Activated naive CD8-positive, alpha-beta T cell treated with anti-CD3 and anti-CD28 coated beads, Interleukin-2, amount 50 U/mL, for 24 hours (primary cell): Measurements from ENCODE around the gene OXTR.

Experiments used
- ATAC-seq: fragments of 150-1000 bp; cut with Tn5 transposase; one replicate; pipeline ENCODE4 v1.10.0; 2021
- DNase-seq: peaks from one replicate; pipeline ENCODE4 v3.0.0; 2021
- H3K27ac Mint-ChIP-seq: one replicate; pipeline ENCODE4 v1.8.0; 2021; ENCODE audit warnings: mild to moderate bottlenecking, mixed read lengths
- H3K27me3 Mint-ChIP-seq: one replicate; pipeline ENCODE4 v1.8.0; 2021; ENCODE audit warnings: mixed read lengths
- H3K36me3 Mint-ChIP-seq: one replicate; pipeline ENCODE4 v1.8.0; 2021; ENCODE audit warnings: low read depth, mixed read lengths
- H3K4me1 Mint-ChIP-seq: one replicate; pipeline ENCODE4 v1.8.0; 2021; ENCODE audit warnings: mixed read lengths
- H3K4me3 Mint-ChIP-seq: one replicate; pipeline ENCODE4 v1.8.0; 2021; ENCODE audit warnings: mild to moderate bottlenecking, moderate library complexity, mixed read lengths
- H3K9me3 Mint-ChIP-seq: one replicate; pipeline ENCODE4 v1.8.0; 2021; ENCODE audit warnings: mixed read lengths

The OXTR gene

GRCh38 chr3:8739757-8740504, 29.5 kb downstream of the OXTR start:
- Mint-ChIP-seq H3K4me3 (no peak overlapping the region), H3K27ac (no peak overlapping the region), H3K36me3 (no peaks in the 10 kb centered on the region), H3K4me1 (peaks cover 4% of the 10 kb centered on the region), H3K27me3 (no peaks in the 10 kb centered on the region), H3K9me3 (no peaks in the 10 kb centered on the region)
- no peak for DNase-seq
- ATAC-seq, result peak; percentile 54

DNA sequence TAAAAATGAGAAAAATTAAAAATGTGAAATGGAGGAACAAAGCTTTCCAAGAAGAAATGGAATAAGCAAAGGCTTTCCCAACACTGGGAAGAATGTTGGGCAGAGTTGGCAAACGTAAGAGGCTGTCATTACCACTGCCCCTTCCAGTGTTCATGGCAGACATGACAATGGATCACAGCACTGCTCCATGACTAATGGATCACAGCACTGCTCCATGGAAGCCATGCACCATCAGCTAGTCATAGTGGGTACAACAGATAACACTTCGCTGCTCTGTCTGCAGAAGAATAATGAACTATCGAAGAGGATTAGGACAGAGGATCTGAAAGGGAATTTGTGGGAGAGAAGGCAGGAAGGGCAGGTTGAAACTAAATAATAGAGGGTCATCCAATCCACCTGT, 30.8 kb downstream of the OXTR start:
- no peaks in the 10 kb centered on the region for H3K36me3 Mint-ChIP-seq
- no peak for ATAC-seq
- H3K27ac Mint-ChIP-seq, result no peak overlapping the region
- no peak for DNase-seq
- no peaks in the 10 kb centered on the region for H3K27me3 Mint-ChIP-seq
- H3K4me1 Mint-ChIP-seq, result peaks cover 4% of the 10 kb centered on the region
- H3K9me3 Mint-ChIP-seq, result no peaks in the 10 kb centered on the region
- no peak overlapping the region for H3K4me3 Mint-ChIP-seq

GRCh38 chr3:8737823-8738222, 31.6 kb downstream of the OXTR start:
- no peak for ATAC-seq
- no peaks in the 10 kb centered on the region for H3K9me3 Mint-ChIP-seq
- no peak overlapping the region for H3K4me3 Mint-ChIP-seq
- no peak for DNase-seq
- no peaks in the 10 kb centered on the region for H3K36me3 Mint-ChIP-seq
- H3K27me3 Mint-ChIP-seq, result no peaks in the 10 kb centered on the region
- H3K27ac Mint-ChIP-seq, result no peak overlapping the region
- H3K4me1 Mint-ChIP-seq, result peaks cover 4% of the 10 kb centered on the region

- ATAC-seq, result no peak
- no peak for DNase-seq
- peaks cover 4% of the 10 kb centered on the region for H3K4me1 Mint-ChIP-seq
- H3K36me3 Mint-ChIP-seq, result no peaks in the 10 kb centered on the region
- H3K9me3 Mint-ChIP-seq, result no peaks in the 10 kb centered on the region
- no peak overlapping the region for H3K27ac Mint-ChIP-seq
- H3K4me3 Mint-ChIP-seq, result no peak overlapping the region
- peaks cover 2% of the 10 kb centered on the region for H3K27me3 Mint-ChIP-seq
Observed at GRCh38 chr3:8737301-8737700, 32.1 kb downstream of the OXTR start.

DNA sequence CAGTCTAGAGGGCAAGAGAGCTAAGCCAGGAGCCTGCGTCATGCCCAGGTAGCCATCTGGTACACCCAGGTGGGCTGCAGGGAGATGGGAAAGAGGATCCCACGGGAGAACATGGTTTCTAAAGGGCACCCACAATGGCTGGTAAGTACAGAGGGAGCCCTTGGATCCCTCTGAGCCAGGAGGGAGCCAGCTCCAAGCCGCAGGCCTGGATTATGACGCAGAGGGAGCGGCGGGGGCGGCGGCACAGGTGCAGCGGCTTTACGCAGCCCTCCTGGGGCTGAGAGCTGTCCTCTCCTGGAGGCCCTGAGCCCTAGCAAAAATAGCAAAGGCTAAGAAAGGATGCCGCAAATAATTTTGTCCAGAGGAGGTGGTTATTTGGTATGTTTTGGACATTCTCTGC, 33.0 kb downstream of the OXTR start:
- Mint-ChIP-seq H3K27ac (no peak overlapping the region), H3K4me1 (peaks cover 4% of the 10 kb centered on the region), H3K9me3 (no peaks in the 10 kb centered on the region), H3K27me3 (peaks cover 2% of the 10 kb centered on the region), H3K36me3 (no peaks in the 10 kb centered on the region), H3K4me3 (no peak overlapping the region)
- ATAC-seq, result no peak
- no peak for DNase-seq

DNA sequence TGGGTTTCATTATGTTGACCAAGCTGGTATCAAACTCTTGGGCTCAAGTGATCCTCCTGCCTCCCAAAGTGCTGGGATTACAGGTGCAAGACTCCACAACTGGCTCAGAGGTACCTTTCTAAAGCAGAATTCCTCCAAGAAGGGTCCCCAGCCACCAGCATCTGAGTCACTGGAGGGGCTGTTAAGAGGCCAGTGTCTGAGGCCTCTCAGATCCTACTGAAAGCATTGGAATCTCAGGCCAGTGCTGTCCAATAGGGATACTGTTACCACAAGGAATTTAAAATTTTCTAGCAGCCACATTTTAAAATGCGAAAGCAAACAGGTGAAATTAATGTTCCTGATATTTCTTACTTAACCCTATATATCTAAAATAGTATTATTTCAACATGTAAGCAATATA, 34.5 kb downstream of the OXTR start:
- Mint-ChIP-seq H3K9me3 (no peaks in the 10 kb centered on the region), H3K36me3 (no peaks in the 10 kb centered on the region), H3K27me3 (peaks cover 2% of the 10 kb centered on the region), H3K4me3 (no peak overlapping the region), H3K4me1 (peaks cover under 1% of the 10 kb centered on the region), H3K27ac (no peak overlapping the region)
- no peak for ATAC-seq
- DNase-seq, result no peak

DNA sequence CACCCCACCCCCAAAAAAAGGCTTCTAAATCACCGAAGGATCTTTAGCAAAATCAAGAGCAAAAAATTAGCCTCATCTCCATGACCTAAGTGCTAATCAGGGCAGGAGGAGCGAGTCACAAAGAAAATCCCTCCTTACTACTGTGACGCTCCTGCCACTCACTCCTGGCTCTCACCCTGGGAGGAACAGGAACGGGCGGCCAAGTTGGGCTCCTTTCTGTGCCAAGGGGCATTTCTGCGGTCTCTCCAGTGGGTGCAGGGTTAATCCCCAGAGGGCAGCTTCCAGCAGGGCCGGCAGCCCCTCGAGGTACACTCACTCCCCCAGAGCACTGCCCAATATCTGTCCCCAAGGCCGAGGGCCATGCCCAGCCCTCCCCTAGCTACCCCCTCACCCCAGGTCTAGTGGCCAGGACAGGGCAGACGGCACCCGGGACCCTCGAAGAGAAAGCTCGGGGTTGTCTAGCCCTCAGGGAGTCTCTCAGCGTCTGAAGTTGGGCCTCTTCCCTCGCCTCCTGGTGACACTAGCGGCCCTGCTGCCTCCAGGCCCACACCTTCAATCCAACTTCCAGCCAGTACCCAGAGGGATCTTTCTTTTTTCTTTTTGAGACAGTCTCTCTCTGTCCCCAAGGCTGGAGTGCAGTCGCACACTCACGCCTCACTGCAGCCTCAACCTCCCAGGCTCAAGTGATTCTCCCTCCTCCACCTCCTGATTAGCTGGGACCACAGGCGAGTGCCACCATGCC, 35.1 kb downstream of the OXTR start:
- no peaks in the 10 kb centered on the region for H3K36me3 Mint-ChIP-seq
- H3K27ac Mint-ChIP-seq, result no peak overlapping the region
- H3K4me1 Mint-ChIP-seq, result no peaks in the 10 kb centered on the region
- no peaks in the 10 kb centered on the region for H3K9me3 Mint-ChIP-seq
- H3K4me3 Mint-ChIP-seq, result no peak overlapping the region
- ATAC-seq (no peak), DNase-seq (no peak)
- peaks cover 2% of the 10 kb centered on the region for H3K27me3 Mint-ChIP-seq

- no peak for DNase-seq
- H3K9me3 Mint-ChIP-seq, result no peaks in the 10 kb centered on the region
- ATAC-seq, result no peak
- no peak within 1 kb of the TSS for H3K27ac Mint-ChIP-seq
- no peaks in the 10 kb centered on the region for H3K4me1 Mint-ChIP-seq
- H3K27me3 Mint-ChIP-seq, result peaks cover 2% of the 10 kb centered on the region
- no peaks in the 10 kb centered on the region for H3K36me3 Mint-ChIP-seq
- no peak within 1 kb of the TSS for H3K4me3 Mint-ChIP-seq
Observed at GRCh38 chr3:8733332-8734094, 35.9 kb downstream of the OXTR start, which contains the start of gene CAV3. CAV3 (plus strand) TSS chr3:8733802; CDS start chr3:8733877, 75 bp downstream.

DNA sequence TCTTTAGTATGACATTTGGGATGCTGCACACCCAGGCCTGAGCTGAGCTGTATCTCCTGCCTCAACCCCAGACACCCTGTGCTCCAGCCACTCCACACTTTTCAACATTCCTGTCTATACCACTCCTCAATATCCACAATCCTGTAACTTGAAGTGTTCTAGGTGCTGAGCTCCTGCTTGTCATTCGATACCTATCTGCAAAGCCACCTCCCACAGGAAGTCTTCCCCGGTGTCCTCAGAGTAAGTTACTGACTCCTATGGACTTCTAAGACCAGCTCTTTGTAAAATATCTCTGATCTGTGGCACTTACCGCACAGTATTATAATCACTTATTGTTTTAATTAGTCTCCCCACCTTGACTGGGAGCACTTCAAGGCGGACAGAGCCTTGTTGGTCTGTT, 37.0 kb downstream of the OXTR start:
- Mint-ChIP-seq H3K4me1 (no peaks in the 10 kb centered on the region), H3K4me3 (no peak overlapping the region), H3K27me3 (peaks cover 2% of the 10 kb centered on the region), H3K27ac (no peak overlapping the region), H3K36me3 (no peaks in the 10 kb centered on the region), H3K9me3 (no peaks in the 10 kb centered on the region)
- no peak for DNase-seq
- ATAC-seq, result no peak

GRCh38 chr3:8730656-8731055, 38.8 kb downstream of the OXTR start:
- Mint-ChIP-seq H3K9me3 (peaks cover 8% of the 10 kb centered on the region), H3K4me3 (no peak overlapping the region), H3K36me3 (no peaks in the 10 kb centered on the region), H3K27me3 (peaks cover 2% of the 10 kb centered on the region), H3K4me1 (no peaks in the 10 kb centered on the region), H3K27ac (no peak overlapping the region)
- ATAC-seq (no peak), DNase-seq (no peak)

DNA sequence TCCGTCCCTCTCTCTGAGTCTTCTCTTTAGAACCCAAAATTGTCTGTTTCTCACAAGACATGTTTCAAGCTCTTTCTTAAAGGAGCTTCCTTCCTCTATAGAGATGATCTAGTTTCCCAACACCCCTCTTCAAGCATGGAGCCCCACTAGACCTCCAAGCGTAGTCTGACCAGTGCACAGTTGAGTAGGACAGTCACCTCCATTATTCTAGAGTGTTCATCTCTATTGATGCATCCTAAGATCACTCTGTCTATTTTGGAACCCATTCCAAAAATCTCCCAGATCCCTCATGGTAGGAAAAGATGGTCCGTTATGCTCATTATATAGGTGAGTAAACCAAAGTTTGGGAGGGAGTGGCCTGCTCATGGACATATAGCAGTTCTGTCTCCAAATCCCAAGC, 39.9 kb downstream of the OXTR start:
- peaks cover 2% of the 10 kb centered on the region for H3K27me3 Mint-ChIP-seq
- DNase-seq (no peak), ATAC-seq (no peak)
- peaks cover 9% of the 10 kb centered on the region for H3K9me3 Mint-ChIP-seq
- H3K4me3 Mint-ChIP-seq, result no peak overlapping the region
- H3K36me3 Mint-ChIP-seq, result no peaks in the 10 kb centered on the region
- H3K27ac Mint-ChIP-seq, result no peak overlapping the region
- no peaks in the 10 kb centered on the region for H3K4me1 Mint-ChIP-seq

DNA sequence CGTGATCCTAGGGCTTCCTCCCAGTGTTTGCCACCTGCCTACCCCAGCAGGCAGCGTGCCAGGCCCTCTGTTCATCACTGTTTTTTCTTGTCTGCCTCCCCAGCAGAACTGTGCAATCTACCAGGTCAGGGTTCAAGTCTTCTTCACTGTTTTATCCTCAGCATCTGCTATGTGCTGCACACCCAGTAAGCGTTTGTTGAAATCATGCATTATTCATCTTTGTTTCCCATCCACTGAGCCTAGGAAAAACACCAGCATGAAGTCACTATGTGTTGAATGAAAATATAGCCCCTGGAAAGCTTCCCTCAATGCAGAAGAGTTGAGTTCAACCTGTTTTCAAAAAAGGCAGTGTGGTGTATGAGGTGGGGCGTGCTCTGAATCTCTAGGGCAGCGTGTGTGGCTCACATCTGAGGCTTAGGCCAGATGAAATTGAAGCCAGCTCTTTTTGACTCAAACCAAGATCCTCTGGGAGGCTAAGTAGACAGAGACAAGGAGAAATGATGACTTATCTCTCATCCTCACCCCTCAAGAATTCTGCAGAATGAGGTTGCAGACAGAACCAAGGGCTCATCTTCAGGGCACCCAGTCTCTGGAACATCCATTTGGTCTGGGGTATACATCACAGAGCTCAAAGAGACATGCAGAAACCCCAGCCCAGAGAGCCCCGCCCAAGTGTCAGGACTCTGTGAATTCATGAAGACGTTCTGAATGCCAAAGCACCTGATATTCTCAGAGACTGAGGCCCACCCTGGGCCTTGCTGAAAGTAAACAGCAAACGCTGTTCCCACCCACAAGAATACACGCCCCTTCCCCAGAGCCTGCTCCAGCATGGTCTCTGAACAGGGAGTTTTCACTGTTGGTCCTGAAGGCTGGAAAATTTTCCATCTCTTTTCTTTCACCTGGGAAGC, 41.6 kb downstream of the OXTR start:
- H3K27me3 Mint-ChIP-seq, result peaks cover 2% of the 10 kb centered on the region
- no peaks in the 10 kb centered on the region for H3K4me1 Mint-ChIP-seq
- H3K27ac Mint-ChIP-seq, result no peak overlapping the region
- H3K36me3 Mint-ChIP-seq, result no peaks in the 10 kb centered on the region
- no peak overlapping the region for H3K4me3 Mint-ChIP-seq
- ATAC-seq (no peak), DNase-seq (no peak)
- H3K9me3 Mint-ChIP-seq, result peaks cover 13% of the 10 kb centered on the region

DNA sequence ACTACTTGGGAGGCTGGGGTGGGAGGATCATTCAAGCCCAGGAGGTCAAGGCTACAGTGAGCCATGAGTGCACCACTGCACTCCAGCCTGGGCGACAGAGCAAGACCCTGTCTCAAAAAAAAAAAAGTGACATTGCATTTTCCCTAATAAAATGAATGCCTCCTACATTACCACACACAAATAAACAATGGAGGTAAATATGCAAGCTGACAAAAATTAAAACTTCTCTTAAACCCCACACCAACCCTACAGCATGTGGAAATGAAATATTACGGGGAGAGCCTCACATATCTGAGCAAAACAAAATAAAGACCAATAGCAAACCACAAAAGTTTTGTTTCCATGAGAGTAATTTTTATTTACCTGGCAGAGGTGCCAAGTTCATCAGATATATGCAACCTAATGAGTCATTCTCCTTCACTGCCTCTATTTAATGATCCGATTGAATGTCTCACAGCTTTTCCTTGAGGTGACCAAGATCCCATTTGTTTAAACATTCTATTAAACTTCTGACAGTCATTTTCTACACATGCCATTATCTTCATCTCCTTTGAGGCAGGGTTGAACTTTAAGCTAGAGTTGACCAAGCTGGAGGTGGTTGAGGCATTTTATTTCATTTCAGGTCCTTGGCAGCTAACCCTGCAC, 45.2 kb downstream of the OXTR start:
- ATAC-seq (no peak), DNase-seq (no peak)
- Mint-ChIP-seq H3K27ac (no peak overlapping the region), H3K4me3 (no peak overlapping the region), H3K4me1 (no peaks in the 10 kb centered on the region), H3K36me3 (no peaks in the 10 kb centered on the region), H3K9me3 (peaks cover 19% of the 10 kb centered on the region), H3K27me3 (no peaks in the 10 kb centered on the region)

GRCh38 chr3:8723612-8724011, 45.8 kb downstream of the OXTR start:
- Mint-ChIP-seq H3K27ac (no peak overlapping the region), H3K4me3 (no peak overlapping the region), H3K36me3 (no peaks in the 10 kb centered on the region), H3K4me1 (no peaks in the 10 kb centered on the region), H3K9me3 (peaks cover 19% of the 10 kb centered on the region), H3K27me3 (no peaks in the 10 kb centered on the region)
- no peak for DNase-seq
- no peak for ATAC-seq
